ENCODE measurements around the gene DDX47.

DNA sequence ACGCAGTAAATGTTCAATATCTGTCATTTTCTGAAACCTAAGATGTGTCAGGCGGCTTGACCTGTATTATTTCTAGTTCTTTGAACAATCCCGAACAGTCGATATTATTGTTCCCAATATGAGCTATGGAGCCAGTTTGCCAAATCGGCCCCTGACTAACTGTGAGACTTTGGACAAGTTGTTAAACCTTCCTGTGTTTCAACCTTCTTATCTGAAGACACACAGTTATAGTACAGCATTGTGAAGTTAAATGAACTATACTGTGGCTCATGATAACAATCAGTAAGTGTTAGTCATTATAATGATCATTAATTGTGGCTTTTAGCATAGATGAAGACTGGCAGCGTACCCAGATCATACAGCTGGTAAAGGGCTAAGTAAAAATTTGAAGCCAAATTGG, 23.4 kb downstream of the DDX47 start:
- TF ChIP-seq, protein P1, sequence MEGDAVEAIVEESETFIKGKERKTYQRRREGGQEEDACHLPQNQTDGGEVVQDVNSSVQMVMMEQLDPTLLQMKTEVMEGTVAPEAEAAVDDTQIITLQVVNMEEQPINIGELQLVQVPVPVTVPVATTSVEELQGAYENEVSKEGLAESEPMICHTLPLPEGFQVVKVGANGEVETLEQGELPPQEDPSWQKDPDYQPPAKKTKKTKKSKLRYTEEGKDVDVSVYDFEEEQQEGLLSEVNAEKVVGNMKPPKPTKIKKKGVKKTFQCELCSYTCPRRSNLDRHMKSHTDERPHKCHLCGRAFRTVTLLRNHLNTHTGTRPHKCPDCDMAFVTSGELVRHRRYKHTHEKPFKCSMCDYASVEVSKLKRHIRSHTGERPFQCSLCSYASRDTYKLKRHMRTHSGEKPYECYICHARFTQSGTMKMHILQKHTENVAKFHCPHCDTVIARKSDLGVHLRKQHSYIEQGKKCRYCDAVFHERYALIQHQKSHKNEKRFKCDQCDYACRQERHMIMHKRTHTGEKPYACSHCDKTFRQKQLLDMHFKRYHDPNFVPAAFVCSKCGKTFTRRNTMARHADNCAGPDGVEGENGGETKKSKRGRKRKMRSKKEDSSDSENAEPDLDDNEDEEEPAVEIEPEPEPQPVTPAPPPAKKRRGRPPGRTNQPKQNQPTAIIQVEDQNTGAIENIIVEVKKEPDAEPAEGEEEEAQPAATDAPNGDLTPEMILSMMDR (IDR thresholded peaks at IDR 0.05): no peak
- TF ChIP-seq POLR2A (IDR thresholded peaks at IDR 0.05): no peak
